A673 (cell line): ENCODE measurements around the gene TAF4.

Experiments
- CTCF ChIP-seq: fragments of 300-800, 200-600 bp; sonication (generic); conservative IDR thresholded peaks from 2 replicates; pipeline ENCODE4 v1.5.1; 2017; ENCODE audit warnings: low read depth, mild to moderate bottlenecking, antibody characterized with exemption, low read length, moderate library complexity, mixed read lengths
- EZH2 ChIP-seq: fragments of 200-600 bp; sonication (generic); IDR thresholded peaks from 2 replicates; pipeline ENCODE4 v1.6.1; 2017; ENCODE audit warnings: borderline replicate concordance, low read depth, mild to moderate bottlenecking, mixed read lengths, antibody characterized with exemption, low read length; ENCODE audit not compliant: poor library complexity, severe bottlenecking

- TF ChIP-seq CTCF (no peak), EZH2 (no peak)
Observed at GRCh38 chr20:62026564-62026856, 39.2 kb downstream of the TAF4 start.
